Fibroblast of the aortic adventitia (primary cell): ENCODE results near the gene ANAPC7. TPM values are rescaled to one million over a fixed set of nuclear protein-coding genes. Genes with fewer than 3 reads are reported as not detected.

Experiments used
- DNase-seq: peaks from one replicate; pipeline ENCODE4 v3.0.0-alpha.2; 2010; ENCODE audit warnings: low read depth
- H3K4me3 ChIP-seq: 2 replicates; pipeline ENCODE4 v1.5.1; 2011; ENCODE audit warnings: low read depth, mild to moderate bottlenecking, control low read depth, low read length, moderate library complexity
- CTCF ChIP-seq: IDR thresholded peaks from 2 replicates; pipeline ENCODE4 v1.5.1; 2011; ENCODE audit warnings: mild to moderate bottlenecking, low read length, control low read depth, inconsistent platforms; ENCODE audit not compliant: insufficient read depth
- total RNA-seq: library from RNA; depleted of rRNA; stranded (reverse); fragments of >200 nt; gene quantifications from 2 replicates; pipeline ENCODE4 v1.2.3, GENCODE V29; 2012; ENCODE audit warnings: low replicate concordance

Gene ANAPC7
- total RNA-seq, 1 donor, result 41.0 TPM

- DNase-seq, result no peak
- no peak for TF ChIP-seq CTCF
Observed at GRCh38 chr12:110347767-110348166, 55.7 kb downstream of the ANAPC7 start.

GRCh38 chr12:110345963-110346362, 57.5 kb downstream of the ANAPC7 start:
- no peak for DNase-seq
- no peak for TF ChIP-seq CTCF
- no peak overlapping the region for H3K4me3 ChIP-seq

More at GRCh38 chr12:110347767-110348166, 55.7 kb downstream of the ANAPC7 start:
- no peak overlapping the region for H3K4me3 ChIP-seq

- no peak for TF ChIP-seq CTCF
- no peak overlapping the region for H3K4me3 ChIP-seq
- no peak for DNase-seq
Observed at GRCh38 chr12:110345176-110345661, 58.3 kb downstream of the ANAPC7 start.

- no peak for TF ChIP-seq CTCF
- H3K4me3 ChIP-seq, result no peak overlapping the region
- DNase-seq, result no peak
Observed at GRCh38 chr12:110344657-110345056, 58.9 kb downstream of the ANAPC7 start.

GRCh38 chr12:110343736-110344555, 59.6 kb downstream of the ANAPC7 start:
- TF ChIP-seq CTCF, result no peak
- no peak for DNase-seq

GRCh38 chr12:110343114-110343513, 60.4 kb downstream of the ANAPC7 start:
- DNase-seq, result no peak
- H3K4me3 ChIP-seq, result no peak overlapping the region
- no peak for TF ChIP-seq CTCF

More at GRCh38 chr12:110343736-110344555, 59.6 kb downstream of the ANAPC7 start:
- no peak overlapping the region for H3K4me3 ChIP-seq

GRCh38 chr12:110342157-110342556, 61.4 kb downstream of the ANAPC7 start:
- TF ChIP-seq CTCF, result no peak
- no peak overlapping the region for H3K4me3 ChIP-seq
- no peak for DNase-seq
